K562 (cell line): ENCODE data around the gene APBA2. TPM values are rescaled to one million over a fixed set of nuclear protein-coding genes. Genes with fewer than 3 reads are reported as not detected.

Source experiments
- ATAC-seq: fragments of 200-7000 bp; cut with Tn5 transposase; 3 replicates; pipeline ENCODE4 v1.9.1; 2020; ENCODE audit warnings: moderate library complexity
- BruUV-seq: library from RNA; stranded (reverse); fragments of 400-500 nt; replicated peaks from 2 replicates; lab custom pipeline; 2021; lab: Mats Ljungman, UMichigan
- CTCF ChIA-PET: fragments of 300-600 bp; formaldehyde crosslinking; extraction: SDS; loops from one replicate; lab custom pipeline; 2021; ENCODE audit warnings: low intra/inter-chr PET ratio; lab: Yijun Ruan, JAX
- POLR2A ChIA-PET: fragments of 300-600, 350-650 bp; sonication (Branson Sonifier 250); formaldehyde crosslinking; extraction: SDS; loops from one replicate; lab custom pipeline; 2021; ENCODE audit warnings: antibody characterized with exemption, inconsistent platforms; lab: Yijun Ruan, JAX
- DNase-seq, 4 experiments: peaks; one replicate each; pipeline versions ENCODE4 v3.0.0 to v3.0.0-alpha.2; 2011 to 2018; ENCODE audit warnings: low spot score in 3 of 4, mixed read lengths in 3 of 4; ENCODE audit errors: extremely low read depth in 1 of 4
- FAIRE-seq: peaks from 2 replicates; lab custom pipeline; 2011; peaks lifted over from hg19 to GRCh38; lab: Jason Lieb, UNC
- H2AFZ ChIP-seq: 2 replicates; pipeline ENCODE4 v1.6.0; 2011; ENCODE audit warnings: low read depth, low read length, control low read depth, inconsistent platforms
- H3K27ac ChIP-seq: fragments of 200-600 bp; 3 replicates; pipeline ENCODE4 v1.8.0; 2011; ENCODE audit warnings: low read depth, mild to moderate bottlenecking, control low read depth, inconsistent platforms, low read length, moderate library complexity, mixed read lengths; ENCODE audit errors: extremely low read depth
- H3K27me3 ChIP-seq, 2 experiments: fragments of 300-600 bp in 1 of 2; 2 replicates in 1 of 2; 3 replicates in 1 of 2; pipeline versions ENCODE4 v1.6.0 to v1.8.0; 2011; ENCODE audit warnings: inconsistent platforms in 2 of 2, low read length in 2 of 2, mild to moderate bottlenecking in 1 of 2, mixed read lengths in 1 of 2, moderate library complexity in 1 of 2; ENCODE audit not compliant: control insufficient read depth in 2 of 2, insufficient read depth in 2 of 2
- H3K36me3 ChIP-seq: fragments of 300-600 bp; 3 replicates; pipeline ENCODE4 v1.8.0; 2011; ENCODE audit warnings: mild to moderate bottlenecking, low read length, inconsistent platforms; ENCODE audit not compliant: control insufficient read depth, insufficient read depth
- H3K4me1 ChIP-seq, 2 experiments: fragments of 200-600 bp in 1 of 2; replicated peaks in 1 of 2; 2 replicates in 1 of 2; 3 replicates in 1 of 2; pipeline versions ENCODE4 v1.5.1 to v1.8.0; 2011; ENCODE audit warnings: inconsistent platforms in 2 of 2, low read length in 2 of 2, mild to moderate bottlenecking in 1 of 2, mixed read lengths in 1 of 2, moderate library complexity in 1 of 2; ENCODE audit not compliant: control insufficient read depth in 2 of 2, insufficient read depth in 2 of 2
- H3K4me2 ChIP-seq: 2 replicates; pipeline ENCODE4 v1.6.1; 2011; ENCODE audit warnings: low read length, control low read depth, inconsistent platforms, mixed read lengths; ENCODE audit not compliant: insufficient read depth
- H3K4me3 ChIP-seq: fragments of 200-600 bp; sonication (generic), shearing (Covaris generic); 2 replicates; pipeline ENCODE4 v1.5.1; 2016; ENCODE audit warnings: control low read depth, inconsistent platforms
- H3K79me2 ChIP-seq: fragments of 200-600 bp; 3 replicates; pipeline ENCODE4 v1.8.0; 2011; ENCODE audit warnings: low read length, inconsistent platforms; ENCODE audit not compliant: control insufficient read depth, insufficient read depth
- H3K9ac ChIP-seq, 2 experiments: 2 replicates each; pipeline versions ENCODE4 v1.6.0 to v1.6.1; 2011; ENCODE audit warnings: low read depth in 2 of 2, low read length in 2 of 2, control low read depth in 1 of 2, inconsistent platforms in 1 of 2, mild to moderate bottlenecking in 1 of 2, mixed read lengths in 1 of 2; ENCODE audit not compliant: insufficient read depth in 1 of 2
- H3K9me1 ChIP-seq: one replicate; pipeline ENCODE4 v1.6.0; 2011; ENCODE audit warnings: inconsistent platforms, mild to moderate bottlenecking, low read length, moderate library complexity; ENCODE audit not compliant: control insufficient read depth, insufficient read depth
- H3K9me3 ChIP-seq: replicated peaks from 2 replicates; pipeline ENCODE4 v1.5.1; 2011; ENCODE audit warnings: low read depth, low read length, inconsistent platforms; ENCODE audit not compliant: control insufficient read depth, insufficient read depth
- H4K20me1 ChIP-seq: replicated peaks from 2 replicates; pipeline ENCODE4 v1.6.1; 2011; ENCODE audit warnings: low read length, inconsistent platforms, mixed read lengths; ENCODE audit not compliant: control insufficient read depth, insufficient read depth
- DMBX1 ChIP-seq: fragments of 250-450 bp; sonication (Bioruptor Pico); IDR thresholded peaks from 2 replicates; pipeline ENCODE4 v1.8.0; 2022; ENCODE audit warnings: inconsistent platforms, mild to moderate bottlenecking, moderate library complexity, borderline replicate concordance
- DPF2 ChIP-seq: fragments of 450-650 bp; IDR thresholded peaks from 2 replicates; pipeline ENCODE4 v1.6.1; 2016
- HOXB6 ChIP-seq: fragments of 250-450 bp; sonication (Bioruptor Pico); IDR thresholded peaks from 2 replicates; pipeline ENCODE4 v1.5.1; 2022; ENCODE audit warnings: mild to moderate bottlenecking, borderline replicate concordance
- MEIS2 ChIP-seq: fragments of 450-650 bp; IDR thresholded peaks from 2 replicates; pipeline ENCODE4 v1.6.1; 2014; ENCODE audit warnings: mild to moderate bottlenecking; ENCODE audit not compliant: partially characterized antibody
- NELFE ChIP-seq: IDR thresholded peaks from 2 replicates; pipeline ENCODE4 v1.6.1; 2011; ENCODE audit warnings: mild to moderate bottlenecking; ENCODE audit not compliant: insufficient read depth, insufficient read length
- NFATC3 ChIP-seq: fragments of 450-650 bp; IDR thresholded peaks from 2 replicates; pipeline ENCODE4 v1.6.1; 2017; ENCODE audit warnings: mild to moderate bottlenecking
- PHB2 ChIP-seq: fragments of 450-650 bp; IDR thresholded peaks from 2 replicates; pipeline ENCODE4 v1.6.1; 2017; ENCODE audit warnings: low read depth
- SAFB ChIP-seq: fragments of 200-400 bp; formaldehyde crosslinking; IDR thresholded peaks from 2 replicates; pipeline ENCODE4 v1.6.1; 2017; ENCODE audit warnings: low read depth, low read length, borderline replicate concordance
- SAFB2 ChIP-seq: fragments of 200-400 bp; formaldehyde crosslinking; IDR thresholded peaks from 2 replicates; pipeline ENCODE4 v1.6.1; 2018; ENCODE audit warnings: borderline replicate concordance, low read length, low read depth, moderate library complexity; ENCODE audit not compliant: severe bottlenecking
- TAF15 ChIP-seq: fragments of 200-400 bp; formaldehyde crosslinking; IDR thresholded peaks from 2 replicates; pipeline ENCODE4 v1.6.1; 2017; ENCODE audit warnings: mild to moderate bottlenecking, low read depth, low read length, moderate library complexity
- TOE1 ChIP-seq, 2 experiments: fragments of 450-650 bp in 1 of 2; sonication (generic) in 1 of 2; formaldehyde crosslinking in 1 of 2; IDR thresholded peaks; 2 replicates each; pipeline versions ENCODE4 v1.7.1 to v1.8.0; 2016 to 2022; ENCODE audit warnings: borderline replicate concordance in 2 of 2, mild to moderate bottlenecking in 2 of 2, antibody characterized with exemption in 1 of 2, inconsistent platforms in 1 of 2, low read depth in 1 of 2, missing genetic modification reagents in 1 of 2, moderate library complexity in 1 of 2
- ZKSCAN8 ChIP-seq: fragments of 200-800 bp; sonication (Bioruptor generic); IDR thresholded peaks from 2 replicates; pipeline ENCODE4 v1.6.1; 2016; ENCODE audit warnings: missing genetic modification characterization, missing compliant biosample characterization
- ZNF644 ChIP-seq: fragments of 200-800 bp; sonication (Bioruptor generic); IDR thresholded peaks from 2 replicates; pipeline ENCODE4 v1.6.1; 2016; ENCODE audit warnings: low read depth, missing genetic modification characterization, missing compliant biosample characterization
- WGBS: fragments of 100-300 bp; shearing (Covaris generic); methylation state at CpG from one replicate; pipeline ENCODE4 v1.1.6; 2016; ENCODE audit warnings: low coverage, mixed read lengths; ENCODE audit not compliant: insufficient coverage; ENCODE audit errors: missing lambda C conversion rate; 5-methylcytosine and 5-hydroxymethylcytosine counted together
- in situ Hi-C: fragments of 300-500 bp; cut with MboI; formaldehyde crosslinking; loops from 4 replicates; pipeline ENCODE4 v1.15.0; 2018; ENCODE audit warnings: inconsistent platforms, mixed read lengths
- intact Hi-C: fragments of 100-400 bp; cut with micrococcal nuclease; formaldehyde crosslinking; loops from 2 replicates; pipeline ENCODE4 v1.14.2; 2022
- polyA plus RNA-seq, 8 experiments: library from polyadenylated mRNA; depleted of rRNA in 4 of 8; stranded (reverse) in 5 of 8; unstranded in 3 of 8; fragments of >200 nt; fragmentation: Nextera tagmentation in 2 of 8; fragmentation: Illumina TruSeq in 1 of 8; extraction: Ambion mirVana in 2 of 8; extraction: Trizol in 1 of 8; gene quantifications; 2 replicates each; pipeline versions ENCODE4 v1.2.1 to v1.2.3, GENCODE V29; 2011 to 2014; ENCODE audit warnings: inconsistent platforms in 1 of 8, missing spikeins in 1 of 8
- total RNA-seq, 7 experiments: library from RNA; depleted of rRNA in 6 of 7; stranded (reverse); fragments of >200 nt in 6 of 7; fragmentation: Illumina TruSeq in 2 of 7; extraction: Trizol in 2 of 7; gene quantifications; 2 replicates each; pipeline versions ENCODE4 v1.2.1 to v1.2.3, GENCODE V29; 2011 to 2021; ENCODE audit warnings: low replicate concordance in 1 of 7
- TF ChIP-seq, protein P1 (sequence below): IDR thresholded peaks from 2 replicates; pipeline ENCODE4 v1.6.1; 2014; ENCODE audit warnings: antibody characterized with exemption
- TF ChIP-seq, protein P2 (sequence below): fragments of 250-450 bp; sonication (Bioruptor Pico); IDR thresholded peaks from 2 replicates; pipeline ENCODE4 v1.5.0; 2020; ENCODE audit warnings: mild to moderate bottlenecking
- TF ChIP-seq, protein P3 (sequence below): fragments of 450-650 bp; formaldehyde crosslinking; IDR thresholded peaks from 2 replicates; pipeline ENCODE4 v1.4.0; 2020; ENCODE audit warnings: mild to moderate bottlenecking, moderate library complexity
- TF ChIP-seq, protein P4 (sequence below): fragments of 250-450 bp; sonication (Bioruptor Pico); IDR thresholded peaks from 2 replicates; pipeline ENCODE4 v1.5.0; 2021; ENCODE audit warnings: mild to moderate bottlenecking, borderline replicate concordance

The APBA2 gene
- total and polyA plus RNA-seq, 9 of the 15 experiments (the other 6 are each of a cell fraction or from before 2014, with no cell fraction given) = 0.24 to 40.9 (median 25.2) TPM

DNA sequence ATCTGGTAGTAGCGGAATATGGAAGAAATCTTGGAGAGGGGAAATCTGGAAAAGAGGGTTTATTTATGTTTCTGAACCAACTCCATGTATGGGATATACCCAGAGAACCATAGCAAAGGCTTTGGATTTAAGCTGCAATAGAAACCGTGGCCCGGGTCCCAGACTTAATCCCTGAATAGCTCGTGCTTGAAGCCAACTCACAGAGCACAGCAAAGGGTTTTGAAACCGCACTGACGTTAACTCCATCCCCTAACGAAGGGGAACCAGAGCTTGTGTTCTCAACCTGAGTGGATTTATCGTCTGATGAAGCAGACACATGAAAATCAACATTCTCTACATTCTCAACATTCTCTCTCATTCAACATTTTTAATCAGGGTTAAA lies 154.6 kb downstream of the APBA2 start:
- Histone ChIP-seq H3K36me3 (no peaks in the 10 kb centered on the region), H3K4me2 (no peak overlapping the region), H3K27me3 (no peaks in the 10 kb centered on the region), H3K79me2 (no peaks in the 10 kb centered on the region), H3K9me3 (0 out of 2 replicates have a peak, but pooled peaks cover 1% of the 10 kb centered on the region), H3K4me1 (no peaks in the 10 kb centered on the region; a peak in 1 of 5 replicates), H3K27ac (no peak overlapping the region), H4K20me1 (no peaks in the 10 kb centered on the region), H3K4me3 (no peak overlapping the region), H3K9me1 (no peaks in the 10 kb centered on the region), H3K9ac (no peak overlapping the region), H2AFZ (no peak overlapping the region)
- ChIA-PET POLR2A (no interaction called here), CTCF (no interaction called here)
- in situ Hi-C loops (no loop called here), intact Hi-C loops (no loop called here)
- DNase-seq = no peak
- no TSS peak for BruUV-seq
- ATAC-seq = no peak
- WGBS = 77% methylated on average over 8 of the region's 8 CpGs
- FAIRE-seq = no peak
- TF ChIP-seq SAFB = no peak
- TF ChIP-seq ZKSCAN8 (CRISPR knock-in tag) = no peak
- TF ChIP-seq, protein P1, sequence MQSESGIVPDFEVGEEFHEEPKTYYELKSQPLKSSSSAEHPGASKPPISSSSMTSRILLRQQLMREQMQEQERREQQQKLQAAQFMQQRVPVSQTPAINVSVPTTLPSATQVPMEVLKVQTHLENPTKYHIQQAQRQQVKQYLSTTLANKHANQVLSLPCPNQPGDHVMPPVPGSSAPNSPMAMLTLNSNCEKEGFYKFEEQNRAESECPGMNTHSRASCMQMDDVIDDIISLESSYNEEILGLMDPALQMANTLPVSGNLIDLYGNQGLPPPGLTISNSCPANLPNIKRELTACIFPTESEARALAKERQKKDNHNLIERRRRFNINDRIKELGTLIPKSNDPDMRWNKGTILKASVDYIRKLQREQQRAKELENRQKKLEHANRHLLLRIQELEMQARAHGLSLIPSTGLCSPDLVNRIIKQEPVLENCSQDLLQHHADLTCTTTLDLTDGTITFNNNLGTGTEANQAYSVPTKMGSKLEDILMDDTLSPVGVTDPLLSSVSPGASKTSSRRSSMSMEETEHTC = no peak
- no peak for TF ChIP-seq HOXB6
- no peak for TF ChIP-seq MEIS2
- no peak for TF ChIP-seq NFATC3
- TF ChIP-seq, protein P2, sequence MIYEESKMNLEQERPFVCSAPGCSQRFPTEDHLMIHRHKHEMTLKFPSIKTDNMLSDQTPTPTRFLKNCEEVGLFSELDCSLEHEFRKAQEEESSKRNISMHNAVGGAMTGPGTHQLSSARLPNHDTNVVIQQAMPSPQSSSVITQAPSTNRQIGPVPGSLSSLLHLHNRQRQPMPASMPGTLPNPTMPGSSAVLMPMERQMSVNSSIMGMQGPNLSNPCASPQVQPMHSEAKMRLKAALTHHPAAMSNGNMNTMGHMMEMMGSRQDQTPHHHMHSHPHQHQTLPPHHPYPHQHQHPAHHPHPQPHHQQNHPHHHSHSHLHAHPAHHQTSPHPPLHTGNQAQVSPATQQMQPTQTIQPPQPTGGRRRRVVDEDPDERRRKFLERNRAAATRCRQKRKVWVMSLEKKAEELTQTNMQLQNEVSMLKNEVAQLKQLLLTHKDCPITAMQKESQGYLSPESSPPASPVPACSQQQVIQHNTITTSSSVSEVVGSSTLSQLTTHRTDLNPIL (CRISPR knock-in tag) = no peak
- no peak for TF ChIP-seq DMBX1 (CRISPR knock-in tag)
- no peak for TF ChIP-seq NELFE
- TF ChIP-seq ZNF644 = no peak
- no peak for TF ChIP-seq SAFB2
- TF ChIP-seq, protein P3, sequence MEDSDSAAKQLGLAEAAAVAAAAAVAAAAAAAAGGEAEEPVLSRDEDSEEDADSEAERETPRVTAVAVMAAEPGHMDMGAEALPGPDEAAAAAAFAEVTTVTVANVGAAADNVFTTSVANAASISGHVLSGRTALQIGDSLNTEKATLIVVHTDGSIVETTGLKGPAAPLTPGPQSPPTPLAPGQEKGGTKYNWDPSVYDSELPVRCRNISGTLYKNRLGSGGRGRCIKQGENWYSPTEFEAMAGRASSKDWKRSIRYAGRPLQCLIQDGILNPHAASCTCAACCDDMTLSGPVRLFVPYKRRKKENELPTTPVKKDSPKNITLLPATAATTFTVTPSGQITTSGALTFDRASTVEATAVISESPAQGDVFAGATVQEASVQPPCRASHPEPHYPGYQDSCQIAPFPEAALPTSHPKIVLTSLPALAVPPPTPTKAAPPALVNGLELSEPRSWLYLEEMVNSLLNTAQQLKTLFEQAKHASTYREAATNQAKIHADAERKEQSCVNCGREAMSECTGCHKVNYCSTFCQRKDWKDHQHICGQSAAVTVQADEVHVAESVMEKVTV (CRISPR knock-in tag) = no peak
- no peak for TF ChIP-seq TAF15
- no peak for TF ChIP-seq PHB2
- no peak for TF ChIP-seq DPF2
- TF ChIP-seq TOE1 (IDR thresholded peaks at IDR 0.05; ENCODE audit: borderline replicate concordance) = no peak
- TF ChIP-seq TOE1 (CRISPR knock-in tag; IDR thresholded peaks at IDR 0.05; ENCODE audit: borderline replicate concordance, low read depth) = no peak
- TF ChIP-seq, protein P4, sequence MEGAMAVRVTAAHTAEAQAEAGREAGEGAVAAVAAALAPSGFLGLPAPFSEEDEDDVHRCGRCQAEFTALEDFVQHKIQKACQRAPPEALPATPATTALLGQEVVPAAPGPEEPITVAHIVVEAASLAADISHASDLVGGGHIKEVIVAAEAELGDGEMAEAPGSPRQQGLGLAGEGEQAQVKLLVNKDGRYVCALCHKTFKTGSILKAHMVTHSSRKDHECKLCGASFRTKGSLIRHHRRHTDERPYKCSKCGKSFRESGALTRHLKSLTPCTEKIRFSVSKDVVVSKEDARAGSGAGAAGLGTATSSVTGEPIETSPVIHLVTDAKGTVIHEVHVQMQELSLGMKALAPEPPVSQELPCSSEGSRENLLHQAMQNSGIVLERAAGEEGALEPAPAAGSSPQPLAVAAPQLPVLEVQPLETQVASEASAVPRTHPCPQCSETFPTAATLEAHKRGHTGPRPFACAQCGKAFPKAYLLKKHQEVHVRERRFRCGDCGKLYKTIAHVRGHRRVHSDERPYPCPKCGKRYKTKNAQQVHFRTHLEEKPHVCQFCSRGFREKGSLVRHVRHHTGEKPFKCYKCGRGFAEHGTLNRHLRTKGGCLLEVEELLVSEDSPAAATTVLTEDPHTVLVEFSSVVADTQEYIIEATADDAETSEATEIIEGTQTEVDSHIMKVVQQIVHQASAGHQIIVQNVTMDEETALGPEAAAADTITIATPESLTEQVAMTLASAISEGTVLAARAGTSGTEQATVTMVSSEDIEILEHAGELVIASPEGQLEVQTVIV = no peak
